OCI-LY7 (cell line): ENCODE results near the gene GRXCR2. TPM values are rescaled to one million over a fixed set of nuclear protein-coding genes. Genes with fewer than 3 reads are reported as not detected.

Experiments used
- BruUV-seq: library from RNA; stranded (reverse); fragments of 400-500 nt; replicated peaks from 2 replicates; lab custom pipeline; 2021; lab: Mats Ljungman, UMichigan
- CTCF ChIA-PET: fragments of 300-600 bp; sonication (Branson Sonifier 250); formaldehyde crosslinking; loops from one replicate; lab custom pipeline; 2022; ENCODE audit warnings: antibody characterized with exemption; ENCODE audit not compliant: unreplicated experiment; lab: Charles Lee
- POLR2A ChIA-PET: fragments of 300-600 bp; sonication (Branson Sonifier 250); formaldehyde crosslinking; loops from one replicate; lab custom pipeline; 2022; ENCODE audit warnings: antibody characterized with exemption; lab: Charles Lee
- DNase-seq: peaks from one replicate; pipeline ENCODE4 v3.0.0-alpha.2; 2015; ENCODE audit warnings: low spot score
- H2AFZ ChIP-seq: fragments of 200-600 bp; sonication (generic), shearing (Covaris generic); 2 replicates; pipeline ENCODE4 v1.6.1; 2014; ENCODE audit warnings: mild to moderate bottlenecking, antibody characterized with exemption, low read length, moderate library complexity
- H3K27ac ChIP-seq: fragments of 200-600 bp; sonication (generic); 2 replicates; pipeline ENCODE4 v1.5.1; 2014; ENCODE audit warnings: mixed run types, low read depth, mild to moderate bottlenecking, moderate library complexity, low read length, inconsistent platforms; ENCODE audit not compliant: poor library complexity, severe bottlenecking
- H3K36me3 ChIP-seq: fragments of 200-600 bp; sonication (generic); 2 replicates; pipeline ENCODE4 v1.6.1; 2014; ENCODE audit warnings: mild to moderate bottlenecking, antibody characterized with exemption, low read length, moderate library complexity, mixed read lengths; ENCODE audit not compliant: insufficient read depth
- H3K4me1 ChIP-seq: fragments of 200-600 bp; sonication (generic); 2 replicates; pipeline ENCODE4 v1.5.1; 2014; ENCODE audit warnings: mild to moderate bottlenecking, low read length; ENCODE audit not compliant: insufficient read depth, poor library complexity, severe bottlenecking
- H3K4me2 ChIP-seq: fragments of 200-600 bp; sonication (generic); 2 replicates; pipeline ENCODE4 v1.6.1; 2014; ENCODE audit warnings: mild to moderate bottlenecking, low read length
- H3K4me3 ChIP-seq: fragments of 200-600 bp; sonication (generic); 2 replicates; pipeline ENCODE4 v1.5.1; 2014; ENCODE audit warnings: mild to moderate bottlenecking, low read depth, low read length; ENCODE audit not compliant: poor library complexity, severe bottlenecking
- H3K79me2 ChIP-seq: fragments of 200-600 bp; sonication (generic); 2 replicates; pipeline ENCODE4 v1.6.1; 2016; ENCODE audit warnings: low read depth, mild to moderate bottlenecking, low read length, moderate library complexity, mixed read lengths; ENCODE audit not compliant: insufficient read depth
- H3K9me2 ChIP-seq: fragments of 200-600 bp; sonication (generic); 2 replicates; pipeline ENCODE4 v1.6.1; 2016; ENCODE audit warnings: mild to moderate bottlenecking, low read length, mixed read lengths; ENCODE audit not compliant: insufficient read depth
- H3K9me3 ChIP-seq: fragments of 200-600 bp; sonication (generic); 2 replicates; pipeline ENCODE4 v1.6.1; 2014; ENCODE audit warnings: mild to moderate bottlenecking, mixed run types, low read length, mixed read lengths
- H4K20me1 ChIP-seq: fragments of 200-600 bp; sonication (generic); 2 replicates; pipeline ENCODE4 v1.6.1; 2014; ENCODE audit warnings: mild to moderate bottlenecking, antibody characterized with exemption, low read length, moderate library complexity, mixed read lengths; ENCODE audit not compliant: insufficient read depth
- EZH2phosphoT487 ChIP-seq: fragments of 200-600 bp; sonication (generic); IDR thresholded peaks from 2 replicates; pipeline ENCODE4 v1.6.1; 2018; ENCODE audit warnings: low read depth, borderline replicate concordance, mild to moderate bottlenecking, mixed run types, antibody characterized with exemption, low read length, moderate library complexity, mixed read lengths
- intact Hi-C: fragments of 100-400 bp; cut with micrococcal nuclease; formaldehyde crosslinking; loops from one replicate; pipeline ENCODE4 v1.10.0; 2022; ENCODE audit not compliant: unreplicated experiment
- total RNA-seq, 2 experiments: library from RNA; depleted of rRNA in 1 of 2; stranded (reverse); fragments of >200 nt in 1 of 2; shearing (Covaris generic) in 1 of 2; gene quantifications; 2 replicates each; pipeline ENCODE4 v1.2.3, GENCODE V29; 2014 to 2022
- TF ChIP-seq, protein P1 (sequence below): fragments of 200-600 bp; sonication (generic); conservative IDR thresholded peaks from 2 replicates; pipeline ENCODE4 v1.5.1; 2014; ENCODE audit warnings: mild to moderate bottlenecking, antibody characterized with exemption, low read length, moderate library complexity, mixed read lengths

Gene GRXCR2
- total RNA-seq, 2 experiments from 2014 or later, result not detected

DNA sequence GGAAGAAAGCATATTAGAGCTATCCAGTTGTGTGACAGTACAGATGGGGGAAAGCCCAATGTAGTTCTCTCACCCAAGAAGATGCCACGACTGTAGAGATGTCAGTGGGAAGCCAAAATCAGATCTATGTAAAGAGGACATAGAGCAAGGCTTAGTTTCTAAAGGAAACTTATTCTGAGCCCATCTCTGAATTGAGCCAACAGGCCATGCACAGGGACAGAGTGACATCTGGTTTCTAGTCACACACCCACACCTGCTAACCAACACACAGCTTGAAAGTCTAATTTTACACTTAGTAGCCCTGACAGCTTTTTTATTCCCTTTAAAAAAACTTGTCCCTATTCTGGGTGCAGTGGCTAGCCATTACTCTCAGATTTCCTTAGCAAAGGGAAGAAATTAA lies 59.9 kb downstream of the GRXCR2 start:
- BruUV-seq, result no TSS peak
- no peaks in the 10 kb centered on the region for H3K79me2 ChIP-seq
- DNase-seq, result no peak
- no peak overlapping the region for H2AFZ ChIP-seq
- H4K20me1 ChIP-seq, result no peaks in the 10 kb centered on the region
- no peaks in the 10 kb centered on the region for H3K4me1 ChIP-seq
- ChIA-PET POLR2A (interaction anchor here (0.6 kb wide), 1 partner anchor 237 kb away, joined by 3 read pairs; no protein-coding TSS in a partner anchor), CTCF (no interaction called here)
- TF ChIP-seq, protein P1, sequence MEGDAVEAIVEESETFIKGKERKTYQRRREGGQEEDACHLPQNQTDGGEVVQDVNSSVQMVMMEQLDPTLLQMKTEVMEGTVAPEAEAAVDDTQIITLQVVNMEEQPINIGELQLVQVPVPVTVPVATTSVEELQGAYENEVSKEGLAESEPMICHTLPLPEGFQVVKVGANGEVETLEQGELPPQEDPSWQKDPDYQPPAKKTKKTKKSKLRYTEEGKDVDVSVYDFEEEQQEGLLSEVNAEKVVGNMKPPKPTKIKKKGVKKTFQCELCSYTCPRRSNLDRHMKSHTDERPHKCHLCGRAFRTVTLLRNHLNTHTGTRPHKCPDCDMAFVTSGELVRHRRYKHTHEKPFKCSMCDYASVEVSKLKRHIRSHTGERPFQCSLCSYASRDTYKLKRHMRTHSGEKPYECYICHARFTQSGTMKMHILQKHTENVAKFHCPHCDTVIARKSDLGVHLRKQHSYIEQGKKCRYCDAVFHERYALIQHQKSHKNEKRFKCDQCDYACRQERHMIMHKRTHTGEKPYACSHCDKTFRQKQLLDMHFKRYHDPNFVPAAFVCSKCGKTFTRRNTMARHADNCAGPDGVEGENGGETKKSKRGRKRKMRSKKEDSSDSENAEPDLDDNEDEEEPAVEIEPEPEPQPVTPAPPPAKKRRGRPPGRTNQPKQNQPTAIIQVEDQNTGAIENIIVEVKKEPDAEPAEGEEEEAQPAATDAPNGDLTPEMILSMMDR, result no peak
- no peak for TF ChIP-seq EZH2phosphoT487
- H3K9me3 ChIP-seq, result no peaks in the 10 kb centered on the region
- no peaks in the 10 kb centered on the region for H3K36me3 ChIP-seq
- no peak overlapping the region for H3K27ac ChIP-seq
- intact Hi-C loops, result no loop called here
- no peak overlapping the region for H3K4me2 ChIP-seq
- H3K9me2 ChIP-seq, result no peaks in the 10 kb centered on the region
- no peak overlapping the region for H3K4me3 ChIP-seq

DNA sequence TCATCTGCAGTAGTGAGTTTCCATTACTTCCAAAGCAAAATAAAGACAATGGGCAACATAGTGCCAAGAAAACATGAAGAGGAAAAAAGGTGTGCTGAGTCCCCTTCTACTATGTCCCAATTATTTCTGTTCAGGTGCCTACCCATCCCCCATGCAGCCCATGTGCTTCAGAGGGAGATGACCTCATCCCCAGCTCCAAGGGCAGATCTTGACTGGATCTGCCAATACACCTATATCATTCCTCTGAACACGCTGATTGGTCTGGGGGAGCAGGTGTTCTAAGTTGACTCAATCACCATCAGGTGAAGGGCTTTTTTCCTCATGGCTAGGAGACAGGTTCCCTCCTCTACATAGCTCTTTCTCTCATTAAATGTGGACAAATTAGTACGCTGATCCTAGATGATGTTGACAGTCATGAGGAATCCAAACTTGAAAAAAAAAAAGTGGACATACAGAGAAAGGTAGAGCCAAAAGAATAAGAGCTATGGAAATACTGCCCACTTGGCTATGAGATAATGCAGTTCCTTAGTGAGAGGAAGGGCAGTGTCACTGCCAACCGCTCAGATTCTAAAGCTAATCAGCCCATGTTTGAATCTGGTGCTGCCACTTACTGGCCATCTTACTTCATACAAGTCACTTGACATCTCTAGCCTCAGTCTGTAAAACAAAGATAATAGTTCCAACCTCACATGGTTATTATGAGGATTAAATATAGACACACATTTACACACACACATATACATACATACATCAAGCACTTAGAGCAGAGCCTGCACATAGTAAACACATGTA lies 60.8 kb downstream of the GRXCR2 start:
- Histone ChIP-seq H3K36me3 (no peaks in the 10 kb centered on the region), H3K4me1 (no peaks in the 10 kb centered on the region), H3K4me3 (no peak overlapping the region), H3K79me2 (no peaks in the 10 kb centered on the region), H3K9me3 (no peaks in the 10 kb centered on the region), H3K4me2 (no peak overlapping the region), H2AFZ (no peak overlapping the region), H3K9me2 (no peaks in the 10 kb centered on the region), H4K20me1 (no peaks in the 10 kb centered on the region), H3K27ac (no peak overlapping the region)
- ChIA-PET CTCF (interaction anchor here (0.9 kb wide), 1 partner anchor 26 kb away, joined by 4 read pairs; no protein-coding TSS in a partner anchor), POLR2A (no interaction called here)
- intact Hi-C loops, result no loop called here
- no peak for DNase-seq
- BruUV-seq, result no TSS peak
- TF ChIP-seq, protein P1, result peak; percentile 31; the same call in 1 of the 2 replicates
- TF ChIP-seq EZH2phosphoT487, result no peak

Other genes starting within 250 kb of the GRXCR2 start
- 1.4 and 2.0 TPM in 2 replicates for gene PRELID2, start 37.7 kb downstream of the GRXCR2 start, total RNA-seq (2014; rRNA removed; shearing (Covaris generic))
- gene PRELID2, start 37.7 kb downstream of the GRXCR2 start, total RNA-seq (2022), result 8.2 and 9.5 TPM in 2 replicates
- not detected in 2 replicates for gene SH3RF2, start 63.6 kb upstream of the GRXCR2 start, total RNA-seq (2014; rRNA removed; shearing (Covaris generic))
- gene SH3RF2, start 63.6 kb upstream of the GRXCR2 start, total RNA-seq (2022), result not detected in 2 replicates
- gene PLAC8L1, start 232.6 kb upstream of the GRXCR2 start, total RNA-seq (2014; rRNA removed; shearing (Covaris generic)), result 0.28 and 1.3 TPM in 2 replicates
- 1.7 and 2.1 TPM in 2 replicates for gene PLAC8L1, start 232.6 kb upstream of the GRXCR2 start, total RNA-seq (2022)